AG10803 (cell line): Measurements from ENCODE around the gene GRID1.

ENCODE experiments used
- DNase-seq: peaks from one replicate; pipeline ENCODE4 v3.0.0; 2010; ENCODE audit warnings: low read depth
- H3K4me3 ChIP-seq: 2 replicates; pipeline ENCODE4 v1.5.1; 2011; ENCODE audit warnings: mild to moderate bottlenecking, low read length, control low read depth
- CTCF ChIP-seq: conservative IDR thresholded peaks from 2 replicates; pipeline ENCODE4 v1.5.1; 2011; ENCODE audit warnings: mild to moderate bottlenecking, low read length, control low read depth, inconsistent platforms

GRID1 gene

DNA sequence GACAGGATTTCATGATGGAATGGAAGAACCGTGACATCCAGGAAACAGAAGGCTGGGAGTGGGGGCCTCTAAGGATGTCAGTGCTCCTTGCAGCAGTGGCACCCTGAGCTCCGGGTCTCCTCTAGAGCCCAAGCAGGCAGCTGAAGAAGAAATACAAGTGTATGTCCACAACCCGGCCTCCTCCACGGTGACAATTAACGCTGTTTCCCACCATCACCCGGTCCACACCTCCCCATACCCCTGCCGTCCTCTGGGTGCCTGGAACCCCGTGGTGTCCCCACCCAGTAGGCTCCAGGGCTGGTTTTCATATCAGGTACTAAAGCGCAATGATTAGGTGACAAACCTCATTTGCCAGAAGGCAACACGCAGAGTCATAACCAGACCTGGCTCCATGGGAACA is 30.3 kb downstream of the GRID1 start:
- DNase-seq, result no peak
- no peak overlapping the region for H3K4me3 ChIP-seq
- no peak for TF ChIP-seq CTCF

DNA sequence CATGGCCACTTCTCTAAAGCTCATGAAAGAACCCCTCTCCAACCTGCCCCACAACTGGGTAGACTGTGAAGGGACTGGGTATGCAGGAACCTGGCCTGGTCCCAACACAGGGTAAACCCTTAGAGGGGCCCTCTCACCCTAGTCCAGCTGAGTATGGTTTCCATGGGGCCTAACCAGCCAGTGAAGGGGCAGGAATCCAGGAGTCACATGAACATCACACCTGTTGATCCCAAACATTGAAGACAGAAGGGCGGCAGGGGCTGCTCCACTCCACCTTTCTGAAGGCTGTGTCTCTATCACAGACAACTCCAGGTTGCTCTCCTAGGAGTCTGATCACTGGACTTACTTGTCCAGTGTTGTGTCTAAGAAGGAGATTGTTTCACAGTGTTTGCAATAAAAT is 30.8 kb downstream of the GRID1 start:
- H3K4me3 ChIP-seq, result no peak overlapping the region
- DNase-seq, result no peak
- no peak for TF ChIP-seq CTCF

DNA sequence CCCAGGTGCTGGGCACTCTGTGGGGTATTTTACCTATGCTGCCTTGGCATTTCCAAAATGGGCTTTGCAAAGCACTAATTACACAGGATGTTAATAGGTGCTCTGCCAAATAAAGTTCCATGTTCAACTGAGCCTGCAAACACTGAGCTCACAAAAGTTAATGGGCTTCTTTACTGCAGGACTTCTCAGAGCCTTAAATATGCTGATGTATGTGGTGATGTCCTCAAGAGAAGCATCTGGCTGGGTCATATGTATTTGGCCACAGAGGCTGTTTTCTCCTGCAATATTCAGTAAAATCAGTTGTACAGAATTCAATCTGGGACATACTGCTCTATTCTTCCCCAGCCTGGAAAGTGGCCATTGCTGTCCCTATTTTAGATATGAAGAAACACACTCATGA is 31.3 kb downstream of the GRID1 start:
- no peak overlapping the region for H3K4me3 ChIP-seq
- TF ChIP-seq CTCF, result no peak
- no peak for DNase-seq

GRCh38 chr10:86334488-86335085 is 32.0 kb downstream of the GRID1 start:
- TF ChIP-seq CTCF, result no peak
- DNase-seq, result no peak
- H3K4me3 ChIP-seq, result no peak overlapping the region

GRCh38 chr10:86333826-86334487 is 32.6 kb downstream of the GRID1 start:
- no peak for TF ChIP-seq CTCF
- no peak for DNase-seq
- H3K4me3 ChIP-seq, result no peak overlapping the region

GRCh38 chr10:86331861-86332260 is 34.7 kb downstream of the GRID1 start:
- no peak overlapping the region for H3K4me3 ChIP-seq
- no peak for DNase-seq
- no peak for TF ChIP-seq CTCF
